GM18499 (cell line): ENCODE results near the gene CNTFR.

Experiments used
- ATAC-seq: cut with Tn5 transposase; IDR thresholded peaks from one replicate; pipeline ENCODE4 v1.9.1; 2021; ENCODE audit warnings: moderate number of reproducible peaks; ENCODE audit not compliant: insufficient read depth, unreplicated experiment

The CNTFR gene

DNA sequence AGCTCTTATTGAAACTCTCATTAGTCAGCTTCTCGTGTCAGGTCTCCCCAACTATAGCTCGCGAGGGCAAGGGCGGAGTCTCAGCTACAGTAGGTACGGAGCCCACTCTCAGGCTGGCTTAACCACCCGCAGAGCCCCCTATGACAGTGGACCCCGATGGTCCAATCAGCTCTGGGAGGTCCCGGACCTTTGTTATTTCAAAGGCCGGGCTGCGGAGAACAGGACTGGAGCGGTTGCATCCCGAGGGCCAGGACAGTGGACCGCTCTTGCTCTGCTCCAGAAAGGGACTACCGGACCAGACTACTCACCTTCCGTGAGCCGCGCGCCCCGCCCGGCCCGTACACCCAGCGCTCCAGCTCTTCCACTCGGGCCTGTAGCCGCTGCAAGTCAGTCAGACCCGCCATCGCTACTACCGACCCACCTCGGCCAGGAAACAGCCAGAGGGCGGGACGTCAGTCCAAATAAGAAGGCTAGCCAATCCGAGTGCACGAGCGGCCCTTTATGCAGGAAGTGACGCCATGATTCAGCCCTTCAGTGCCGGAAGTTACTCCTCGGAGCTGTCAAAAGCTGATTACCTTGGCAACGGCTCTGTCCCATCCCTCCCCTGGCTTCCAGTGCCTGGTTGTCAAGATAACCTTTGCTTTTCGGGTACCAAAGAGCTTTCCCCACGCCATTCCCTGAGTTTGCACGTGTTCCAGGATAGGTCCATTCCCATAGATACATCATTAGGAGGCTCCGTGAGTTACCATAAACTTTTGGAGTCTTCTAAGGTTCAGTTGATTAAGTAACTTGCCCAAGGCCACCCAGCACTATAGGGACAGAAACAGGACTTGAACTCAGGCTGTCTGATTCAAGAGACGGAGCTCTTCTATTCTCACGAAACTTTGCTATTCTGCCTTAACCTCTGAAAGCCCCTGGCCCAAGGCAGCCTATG, 30.8 kb upstream of the CNTFR start, which contains the start of gene DCTN3:
Gene DCTN3, minus strand, starts transcription at position 435 of the 934 bp plus-strand sequence. Its CDS starts 31 bp downstream, at position 404.
- peak; percentile 90 for ATAC-seq

DNA sequence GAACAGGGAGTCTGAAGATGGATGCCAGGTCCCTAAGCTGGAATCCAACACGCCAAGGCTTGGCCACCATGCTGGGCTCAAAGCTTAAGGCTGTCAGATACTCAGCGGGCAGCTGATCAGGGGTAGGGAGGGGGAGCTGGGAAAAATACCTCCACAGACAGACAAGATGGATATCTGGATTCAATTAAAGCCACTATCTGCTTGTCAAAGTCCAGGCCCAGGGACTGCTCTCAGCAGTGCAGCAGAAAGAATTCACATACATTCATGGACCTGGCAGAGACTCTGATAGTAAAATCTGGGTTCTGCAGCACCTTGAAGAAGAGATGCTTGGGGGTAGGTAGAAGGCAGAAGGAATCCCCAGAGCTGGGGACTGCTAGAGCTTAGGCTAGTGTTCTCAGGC, 25.6 kb upstream of the CNTFR start:
- ATAC-seq = no peak

DNA sequence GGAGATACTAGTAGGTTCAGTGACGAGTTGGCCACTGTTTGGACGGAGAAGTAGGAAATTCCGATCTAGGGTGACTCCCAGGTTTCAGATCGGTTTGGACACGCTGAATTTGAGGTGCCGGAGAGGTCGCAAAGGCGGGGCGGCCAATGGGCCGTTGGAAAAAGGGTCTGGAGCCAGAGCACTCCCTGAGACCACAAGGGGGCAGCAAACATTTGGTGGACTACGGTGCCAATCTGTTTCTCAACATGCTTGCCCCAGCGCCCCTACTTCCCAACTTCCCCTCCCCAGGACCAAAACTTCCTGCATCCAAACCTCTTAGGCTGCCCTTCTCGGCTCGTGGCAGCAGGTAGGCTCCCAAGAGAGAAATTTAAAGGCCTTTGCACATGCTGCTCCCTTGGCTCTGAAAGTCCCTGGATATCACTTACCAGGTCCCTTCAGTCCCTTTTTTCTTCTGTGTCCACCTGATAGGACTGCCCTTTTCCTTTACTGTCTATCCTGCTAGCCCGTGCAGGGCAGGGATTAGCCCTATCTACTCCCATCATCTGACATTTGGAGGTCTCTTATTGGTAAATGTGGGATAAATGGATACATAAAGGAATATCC, 23.4 kb upstream of the CNTFR start:
- ATAC-seq = no peak

DNA sequence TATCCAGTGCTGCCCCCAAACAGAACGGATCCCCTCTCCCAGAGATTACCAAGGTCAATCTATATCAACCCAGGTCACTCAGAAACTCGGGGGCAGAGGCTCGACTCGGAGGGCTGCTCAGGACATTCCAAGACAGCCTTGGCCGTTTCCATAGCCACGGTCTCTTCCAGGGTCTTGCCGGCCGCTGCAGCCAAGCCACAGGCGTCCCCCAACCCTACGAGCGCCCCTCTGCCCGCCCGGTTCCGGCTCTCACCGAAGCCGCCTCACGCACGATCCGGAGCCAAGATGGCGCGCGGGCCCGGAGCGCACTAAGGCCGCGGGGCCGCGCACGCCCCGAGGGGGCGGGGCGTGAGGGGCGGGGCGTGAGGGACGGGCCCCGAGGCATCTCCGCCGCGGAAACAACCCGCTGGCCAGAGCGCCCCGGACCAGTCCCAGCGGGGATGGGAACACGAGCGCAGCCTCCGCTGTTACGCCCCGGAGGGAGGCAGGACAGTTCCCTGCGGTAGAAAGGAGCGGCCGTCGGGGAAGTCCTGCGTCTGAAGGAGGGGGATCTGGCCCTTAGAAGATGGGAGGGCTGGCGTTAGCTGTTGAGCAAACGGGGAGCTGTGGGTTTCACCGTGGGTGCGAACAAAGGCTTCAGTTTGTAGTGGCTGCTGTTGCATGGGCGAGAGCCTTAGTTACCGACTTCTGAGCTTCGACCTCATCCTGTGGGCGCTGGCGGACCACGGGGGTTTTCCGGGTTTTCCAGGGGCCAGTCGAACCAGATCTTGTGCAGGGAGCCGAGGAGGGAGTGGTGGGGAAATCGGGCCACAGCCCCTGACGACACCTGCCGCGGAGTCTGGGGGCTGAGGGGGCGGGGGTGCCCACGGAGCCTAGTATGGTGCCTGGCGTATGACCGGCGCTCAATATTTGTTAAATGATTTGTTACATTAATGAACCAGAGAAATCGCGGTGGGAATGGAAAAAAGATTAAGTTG, 22.6 kb upstream of the CNTFR start, which contains the start of gene RPP25L:
Gene RPP25L, minus strand, starts transcription at position 287 of the 977 bp plus-strand sequence. CDS start 801 bp downstream, outside the sequence.
- ATAC-seq = no peak

DNA sequence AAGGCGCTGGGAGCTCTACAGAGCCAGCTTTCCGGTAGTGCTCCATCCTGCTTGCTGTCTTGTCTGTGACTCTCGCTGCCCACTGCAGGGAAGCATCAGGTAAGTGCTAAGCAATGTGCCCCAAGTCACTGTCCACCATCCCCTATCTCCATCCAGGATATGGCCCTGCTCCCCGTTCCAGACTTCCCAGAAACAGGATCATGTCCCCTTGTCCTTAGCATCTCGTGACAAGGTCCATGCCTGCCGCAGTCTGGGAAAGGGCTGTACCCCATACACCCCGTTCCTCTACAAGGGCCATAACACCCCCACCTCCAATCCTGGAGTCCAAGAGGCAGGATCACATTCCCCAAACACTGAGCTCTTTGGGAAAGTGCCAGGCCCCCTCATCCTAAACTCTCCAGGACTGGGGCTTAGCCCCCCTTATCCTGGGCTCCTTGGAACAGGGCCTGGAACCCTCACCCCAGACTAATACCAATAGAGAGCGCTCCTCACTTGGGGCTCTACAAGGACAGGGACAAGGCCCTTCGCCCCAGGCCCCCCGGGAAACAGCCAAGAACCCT, 21.8 kb upstream of the CNTFR start:
- no peak for ATAC-seq

DNA sequence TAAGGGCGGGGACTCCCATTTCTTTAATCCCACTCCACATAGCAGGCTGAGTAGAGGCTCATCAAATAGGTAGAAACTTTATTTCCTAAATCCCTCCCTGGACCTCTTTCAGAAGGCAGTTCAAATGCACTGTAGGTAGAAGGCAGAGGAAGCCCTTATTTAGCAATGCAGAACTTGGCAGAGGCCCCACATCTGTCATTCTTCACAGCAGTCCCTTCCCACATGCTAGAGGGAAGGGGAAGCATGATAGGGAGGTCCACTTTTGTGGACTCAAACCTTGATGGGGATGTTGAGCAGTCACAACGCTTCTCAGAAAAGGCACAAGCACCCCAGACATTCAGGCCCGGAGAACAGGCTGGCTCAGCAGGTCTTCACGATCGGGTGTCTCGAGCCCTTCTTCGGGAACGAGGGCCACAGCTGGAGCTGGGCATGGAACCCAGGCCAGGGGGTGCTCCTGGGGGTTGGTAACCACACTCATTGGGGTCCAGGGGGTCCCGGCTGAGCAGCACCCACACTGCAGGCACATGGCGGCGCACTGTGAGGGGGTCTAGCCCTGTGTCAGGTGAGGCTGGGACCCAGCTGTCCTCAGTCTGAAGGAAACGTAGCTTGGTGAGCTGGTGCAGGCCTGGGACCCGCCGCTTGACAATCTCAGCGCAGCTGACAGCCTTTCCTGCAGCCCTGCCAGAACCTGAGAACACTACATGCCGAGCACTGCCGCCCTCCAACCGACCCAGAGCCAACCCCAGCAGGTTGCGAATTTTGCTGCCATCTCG, 21.1 kb upstream of the CNTFR start:
- no peak for ATAC-seq

DNA sequence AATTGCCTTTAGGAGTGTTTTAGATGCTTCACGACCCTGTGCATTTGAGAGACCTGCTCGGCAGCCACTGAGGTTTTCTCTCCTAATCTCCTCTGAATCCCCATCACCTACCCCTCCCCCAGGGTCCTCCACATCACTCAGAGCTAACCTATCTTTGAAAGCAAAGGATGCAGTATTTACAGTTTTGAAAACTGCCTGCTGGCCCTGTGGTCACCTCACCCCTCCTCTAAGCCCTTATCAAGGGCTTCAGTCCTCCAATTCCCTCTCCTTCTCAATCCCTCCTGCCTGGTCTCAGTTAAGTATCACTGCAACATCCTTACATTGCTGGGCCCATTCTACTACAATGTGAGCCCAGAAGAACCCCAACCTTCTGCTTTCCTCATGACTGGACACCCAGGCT, 17.8 kb upstream of the CNTFR start:
- ATAC-seq = no peak

DNA sequence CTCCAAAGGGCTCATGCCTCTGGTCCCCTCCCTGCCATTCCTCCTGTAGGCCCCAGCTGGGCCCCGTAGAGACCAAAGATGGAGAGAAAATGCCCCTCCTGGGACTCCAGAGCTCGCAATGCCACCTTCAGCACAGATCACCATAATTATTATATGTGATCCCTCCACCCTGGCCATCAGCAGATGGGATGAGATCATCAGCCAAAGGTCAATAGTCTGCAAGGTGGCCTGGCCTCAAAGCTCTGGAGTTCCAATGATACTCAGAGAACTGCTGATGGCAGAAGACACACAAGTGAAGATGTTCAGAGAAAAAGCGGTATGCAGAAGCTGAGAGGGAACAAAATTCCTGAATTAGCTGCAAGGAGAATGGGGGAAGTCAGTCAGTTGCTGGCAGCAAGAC, 17.4 kb upstream of the CNTFR start:
- no peak for ATAC-seq

DNA sequence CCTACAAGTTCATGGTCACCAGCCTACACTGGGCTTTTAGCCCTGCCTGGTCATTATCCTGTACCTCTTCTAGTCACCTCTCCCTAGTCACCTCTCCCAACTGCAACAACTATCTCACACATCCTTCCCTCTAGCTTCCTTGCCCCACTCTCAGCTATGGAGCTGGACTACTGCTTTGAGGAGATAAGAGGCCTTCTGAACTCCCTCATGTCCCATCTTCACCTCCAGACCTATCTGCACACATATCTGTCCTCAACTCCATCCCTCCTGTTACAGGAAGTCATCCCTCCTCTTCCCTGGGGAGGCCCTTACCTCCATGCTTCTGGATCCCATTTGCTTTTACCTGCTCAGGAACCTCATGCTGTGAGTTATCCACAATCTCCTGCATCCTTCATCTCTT, 16.7 kb upstream of the CNTFR start:
- no peak for ATAC-seq

DNA sequence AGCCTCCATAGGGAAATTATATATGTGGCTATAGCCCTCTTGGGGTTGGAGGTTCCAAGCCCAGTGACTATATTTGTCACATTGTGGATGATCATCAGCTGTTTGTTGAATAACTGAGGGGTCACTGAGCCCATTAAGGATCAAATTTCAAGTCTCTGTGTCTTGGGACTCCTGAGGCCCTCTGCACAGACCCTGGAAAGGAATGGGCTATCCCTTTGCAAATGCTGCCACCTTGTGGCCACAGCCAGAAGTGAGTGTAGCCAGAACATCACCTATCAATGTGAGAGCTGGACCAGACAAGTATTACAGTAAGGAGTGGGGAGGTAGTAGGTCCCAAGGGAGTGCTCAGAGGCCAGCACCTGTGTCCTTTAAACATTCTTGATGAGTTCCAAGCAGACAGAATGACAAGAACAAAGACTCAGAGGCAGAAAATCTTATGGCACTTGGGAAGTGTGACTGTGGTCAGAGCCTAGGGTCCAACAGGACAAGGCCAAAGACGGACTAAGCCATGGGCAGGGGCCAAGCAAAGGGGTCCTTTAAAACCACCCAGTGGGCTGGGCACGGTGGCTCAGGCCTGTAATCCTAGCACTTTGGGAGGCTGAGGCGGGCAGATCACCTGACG, 14.2 kb upstream of the CNTFR start:
- ATAC-seq = no peak

DNA sequence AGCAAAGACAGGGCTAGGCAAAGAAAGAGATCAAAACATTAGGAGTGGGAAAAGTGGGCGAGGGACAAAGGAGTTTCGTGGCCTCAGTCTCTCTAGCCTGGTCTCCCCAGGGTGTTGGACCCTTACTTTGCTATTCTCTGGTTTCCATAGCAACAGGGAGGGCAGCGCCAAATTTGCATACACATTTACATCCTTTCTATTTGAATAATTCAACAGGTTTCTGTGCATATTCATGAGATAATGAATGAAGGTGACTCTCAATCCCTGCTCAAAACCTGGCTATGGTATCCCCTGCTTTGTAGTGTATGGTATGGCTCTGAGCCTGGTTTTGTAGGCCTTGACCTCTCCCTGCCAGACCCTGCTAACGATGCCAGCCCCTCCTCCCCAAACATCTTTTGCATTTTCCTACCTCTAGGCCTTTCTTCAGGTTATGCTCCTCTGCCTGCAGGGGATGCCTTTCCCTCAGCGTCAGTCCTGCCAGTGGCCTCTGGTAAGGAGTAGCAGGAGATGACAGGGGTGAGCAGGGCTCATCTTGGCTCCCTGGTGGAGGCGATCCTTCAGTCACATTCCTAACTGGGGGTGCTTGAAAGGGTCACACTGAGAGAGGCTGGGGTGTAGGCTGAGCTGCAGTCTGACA, 12.5 kb upstream of the CNTFR start:
- no peak for ATAC-seq

DNA sequence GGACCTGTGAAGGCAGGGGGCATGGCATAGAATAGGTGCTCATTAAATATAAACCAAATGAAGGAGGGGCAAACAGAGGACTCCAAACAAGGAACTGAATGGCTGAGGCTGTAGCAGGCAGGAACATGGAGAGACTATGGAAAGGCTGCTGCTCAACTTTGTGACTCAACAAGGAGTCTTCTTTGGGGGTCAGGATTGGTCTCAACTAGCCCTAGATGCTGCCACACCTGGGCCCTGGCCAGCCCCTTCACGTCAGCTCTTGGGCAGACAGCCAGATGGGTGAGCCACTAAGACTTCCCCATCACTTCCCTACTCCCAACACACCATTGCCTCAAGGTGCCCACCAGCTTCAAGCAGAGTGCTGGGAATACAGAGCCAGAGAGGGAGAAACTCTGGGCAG, 11.4 kb upstream of the CNTFR start:
- ATAC-seq = no peak

DNA sequence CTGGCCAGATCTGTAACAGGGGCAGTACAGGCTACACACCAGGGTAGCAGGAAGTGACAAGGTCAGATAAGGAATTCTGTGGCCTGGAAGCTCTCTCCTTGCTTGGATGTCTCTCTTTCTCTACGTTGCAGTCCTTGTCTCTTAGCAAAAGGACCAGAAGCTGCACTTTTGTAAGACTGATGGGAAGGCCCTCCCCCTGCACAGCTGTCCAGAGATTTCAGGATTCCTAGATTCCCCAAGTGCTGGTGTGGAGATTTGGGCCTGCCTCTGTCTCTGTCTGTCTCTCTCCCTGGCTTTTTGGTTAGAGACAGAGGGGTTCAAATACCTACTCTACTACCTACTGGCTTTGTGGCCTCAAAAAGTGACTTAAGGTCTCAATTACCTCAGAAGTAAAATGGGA, 10.0 kb upstream of the CNTFR start:
- ATAC-seq = no peak

DNA sequence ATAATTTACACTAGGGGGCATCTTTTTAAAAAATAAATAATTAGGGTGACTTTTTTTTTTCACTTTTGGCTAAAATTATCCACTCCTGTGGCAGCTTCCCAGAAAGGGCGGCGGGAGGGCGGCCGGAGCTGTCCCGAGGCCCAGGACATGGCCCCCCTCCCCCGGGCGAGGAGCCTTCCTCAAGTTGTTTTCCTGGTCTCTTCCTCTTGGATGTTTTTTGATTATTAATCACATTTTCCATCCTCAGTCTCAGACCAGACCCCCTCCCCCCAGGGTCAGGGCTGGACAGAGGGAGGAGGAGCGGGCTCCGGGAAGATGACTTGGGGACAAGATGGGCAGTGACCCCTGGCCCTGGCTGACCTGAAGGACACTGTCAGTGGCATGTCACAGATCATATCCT, 4.7 kb upstream of the CNTFR start:
- ATAC-seq = no peak

DNA sequence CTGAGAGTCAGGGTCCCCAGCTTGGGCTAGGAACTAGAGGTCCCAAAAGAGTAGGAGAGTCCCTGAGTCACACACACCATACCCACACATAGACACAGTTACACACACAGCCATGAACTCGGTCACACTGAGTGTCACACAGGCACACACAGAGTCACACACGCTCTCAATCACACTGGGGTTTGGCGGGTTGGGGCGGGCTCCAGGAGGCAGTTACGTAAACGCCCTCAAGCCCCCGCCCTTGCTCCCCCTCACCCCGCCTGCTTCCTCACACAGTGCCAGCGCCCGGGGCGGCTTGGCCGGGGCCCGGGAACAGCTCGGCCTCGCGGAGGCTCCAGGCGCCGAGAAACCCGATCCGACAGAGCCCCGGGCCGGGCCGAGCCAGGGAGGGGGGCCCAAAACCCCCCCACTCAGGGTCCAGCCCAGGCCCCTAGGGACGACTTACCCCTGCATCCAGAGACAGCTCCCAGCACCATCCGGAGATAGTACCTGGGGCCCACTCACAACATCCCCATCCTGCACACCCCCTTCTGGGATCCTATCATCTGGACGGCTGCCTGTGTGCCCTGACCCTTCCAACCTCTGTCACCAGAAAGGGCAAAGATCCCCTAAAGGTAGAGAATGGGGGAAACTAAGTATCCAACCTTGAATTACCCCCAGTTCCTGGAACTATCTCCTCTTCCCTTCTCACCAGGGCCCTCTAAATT, 3.5 kb upstream of the CNTFR start:
- no peak for ATAC-seq

DNA sequence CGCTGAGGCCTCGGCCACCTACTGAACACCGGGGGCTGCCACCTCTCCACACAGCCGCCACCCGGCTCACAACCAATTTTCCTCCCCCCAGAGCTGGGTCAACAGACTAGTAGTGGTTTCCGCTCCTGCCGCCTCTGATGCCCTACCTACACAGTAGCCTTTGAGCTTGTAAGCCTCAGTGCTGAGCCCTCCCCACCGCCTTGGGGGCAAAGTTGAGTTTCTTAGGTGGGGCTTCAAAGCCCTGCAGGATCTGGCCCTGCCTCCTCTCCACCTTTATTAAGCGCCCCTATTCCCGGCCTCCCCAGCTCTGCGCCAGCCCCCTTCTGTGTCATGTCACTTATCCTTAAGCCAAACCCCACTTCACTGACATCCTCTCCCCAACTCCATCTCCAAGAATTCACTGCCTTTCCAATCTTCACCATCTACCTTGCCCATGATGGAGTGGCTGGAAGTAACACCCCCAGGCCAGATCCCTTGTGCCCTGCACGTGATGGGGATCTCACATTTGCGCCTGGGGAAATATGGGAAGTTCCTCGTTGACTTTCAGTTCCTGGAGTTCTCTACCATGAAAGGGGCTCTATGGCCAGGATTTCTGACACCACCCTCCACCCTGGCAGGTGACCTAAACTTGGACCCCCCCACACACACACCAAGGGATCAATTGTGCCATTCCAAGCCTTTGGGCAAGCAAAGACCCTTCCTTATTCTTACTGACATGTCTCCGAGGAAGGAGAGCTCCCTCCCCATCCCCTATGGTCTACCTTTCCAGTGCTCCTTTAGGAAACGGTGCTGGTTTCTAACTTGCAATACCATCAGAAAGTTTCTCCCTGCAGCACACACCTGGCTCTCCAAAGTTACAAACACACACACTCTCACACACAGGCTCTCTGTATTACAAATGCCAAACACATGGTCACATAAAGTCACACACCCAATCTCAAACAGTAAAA, 2.7 kb upstream of the CNTFR start:
- no peak for ATAC-seq
